Glutamatergic neuron (in vitro differentiated cells): ENCODE measurements around the gene STEAP2. TPM values are rescaled to one million over a fixed set of nuclear protein-coding genes. Genes with fewer than 3 reads are reported as not detected.

Experiments
- DNase-seq: peaks from one replicate; pipeline ENCODE4 v3.0.0; 2022
- H3K27ac Mint-ChIP-seq: one replicate; pipeline ENCODE4 v1.8.0; 2020; ENCODE audit warnings: mild to moderate bottlenecking, mixed read lengths, inconsistent platforms; ENCODE audit not compliant: unreplicated experiment
- H3K27me3 Mint-ChIP-seq: one replicate; pipeline ENCODE4 v1.8.0; 2020; ENCODE audit warnings: mild to moderate bottlenecking, moderate library complexity, mixed read lengths, inconsistent platforms; ENCODE audit not compliant: unreplicated experiment
- H3K36me3 Mint-ChIP-seq: one replicate; pipeline ENCODE4 v1.8.0; 2020; ENCODE audit warnings: mild to moderate bottlenecking, mixed read lengths, inconsistent platforms; ENCODE audit not compliant: unreplicated experiment
- H3K4me1 Mint-ChIP-seq: one replicate; pipeline ENCODE4 v1.8.0; 2020; ENCODE audit warnings: mild to moderate bottlenecking, low read depth, mixed read lengths, inconsistent platforms; ENCODE audit not compliant: unreplicated experiment
- H3K4me3 Mint-ChIP-seq: one replicate; pipeline ENCODE4 v1.8.0; 2020; ENCODE audit warnings: mild to moderate bottlenecking, mixed read lengths, inconsistent platforms; ENCODE audit not compliant: unreplicated experiment
- H3K9me3 Mint-ChIP-seq: one replicate; pipeline ENCODE4 v1.8.0; 2020; ENCODE audit warnings: mild to moderate bottlenecking, moderate library complexity, mixed read lengths, inconsistent platforms; ENCODE audit not compliant: unreplicated experiment
- CTCF ChIP-seq: fragments of 200-600 bp; sonication (generic); IDR thresholded peaks from one replicate; pipeline ENCODE4 v1.5.0; 2021; ENCODE audit not compliant: partially characterized antibody, unreplicated experiment
- total RNA-seq: library from RNA; stranded (reverse); fragmentation: NEBNext Ultra II Directional; extraction: Animal tissue kit (Norgen Biotek cat#: 25700); gene quantifications from one replicate; pipeline ENCODE4 v1.2.1, GENCODE V29; 2021; ENCODE audit not compliant: unreplicated experiment

The STEAP2 gene
- total RNA-seq, 1 donor from 2014 or later: 0.59 TPM

- TF ChIP-seq CTCF: no peak
- Mint-ChIP-seq H3K9me3 (no peaks in the 10 kb centered on the region), H3K36me3 (no peaks in the 10 kb centered on the region), H3K27ac (no peak overlapping the region), H3K27me3 (no peaks in the 10 kb centered on the region), H3K4me3 (no peak overlapping the region), H3K4me1 (no peaks in the 10 kb centered on the region)
- DNase-seq: no peak
Observed at GRCh38 chr7:90224195-90224594, 12.7 kb downstream of the STEAP2 start.

GRCh38 chr7:90225181-90225580 lies 13.6 kb downstream of the STEAP2 start:
- Mint-ChIP-seq H3K4me3 (no peak overlapping the region), H3K9me3 (no peaks in the 10 kb centered on the region), H3K27me3 (no peaks in the 10 kb centered on the region), H3K36me3 (no peaks in the 10 kb centered on the region), H3K27ac (no peak overlapping the region), H3K4me1 (no peaks in the 10 kb centered on the region)
- DNase-seq: no peak
- no peak for TF ChIP-seq CTCF

GRCh38 chr7:90225601-90226000 lies 14.1 kb downstream of the STEAP2 start:
- H3K27ac Mint-ChIP-seq: no peak overlapping the region
- H3K36me3 Mint-ChIP-seq: no peaks in the 10 kb centered on the region
- no peak overlapping the region for H3K4me3 Mint-ChIP-seq
- H3K4me1 Mint-ChIP-seq: no peaks in the 10 kb centered on the region
- no peak for DNase-seq
- no peak for TF ChIP-seq CTCF
- no peaks in the 10 kb centered on the region for H3K27me3 Mint-ChIP-seq
- H3K9me3 Mint-ChIP-seq: no peaks in the 10 kb centered on the region

- DNase-seq: no peak
- no peaks in the 10 kb centered on the region for H3K27me3 Mint-ChIP-seq
- H3K4me1 Mint-ChIP-seq: no peaks in the 10 kb centered on the region
- no peak overlapping the region for H3K27ac Mint-ChIP-seq
- no peak for TF ChIP-seq CTCF
- no peaks in the 10 kb centered on the region for H3K9me3 Mint-ChIP-seq
- H3K4me3 Mint-ChIP-seq: no peak overlapping the region
- no peaks in the 10 kb centered on the region for H3K36me3 Mint-ChIP-seq
Observed at GRCh38 chr7:90227259-90227658, 15.7 kb downstream of the STEAP2 start.

- H3K27ac Mint-ChIP-seq: no peak overlapping the region
- H3K9me3 Mint-ChIP-seq: no peaks in the 10 kb centered on the region
- H3K4me1 Mint-ChIP-seq: no peaks in the 10 kb centered on the region
- no peak overlapping the region for H3K4me3 Mint-ChIP-seq
- no peak for DNase-seq
- H3K36me3 Mint-ChIP-seq: no peaks in the 10 kb centered on the region
- no peaks in the 10 kb centered on the region for H3K27me3 Mint-ChIP-seq
- TF ChIP-seq CTCF: no peak
Observed at GRCh38 chr7:90229682-90230081, 18.1 kb downstream of the STEAP2 start.
